Lung (tissue), 12 donors: ENCODE results near the gene CNTRL. TPM values are rescaled to one million over a fixed set of nuclear protein-coding genes. Genes with fewer than 3 reads are reported as not detected.

Experiments
- ATAC-seq: fragments of 200-7000 bp; cut with Tn5 transposase; one replicate; pipeline ENCODE4 v1.9.1; 2020; ENCODE audit warnings: moderate number of reproducible peaks; ENCODE audit not compliant: insufficient read depth, low FRiP score
- DNase-seq, 3 donors: peaks; one replicate each; pipeline ENCODE4 v3.0.0-alpha.2; 2013 to 2017
- H3K27ac ChIP-seq, 2 donors: one replicate each; pipeline ENCODE4 v1.5.1; 2013; ENCODE audit warnings: mild to moderate bottlenecking in 2 of 2, moderate library complexity in 2 of 2, control low read depth in 1 of 2, inconsistent platforms in 1 of 2, low read depth in 1 of 2, low read length in 1 of 2
- H3K27me3 ChIP-seq, 3 donors: one replicate each; pipeline ENCODE4 v1.5.1; 2013; ENCODE audit warnings: low read length in 2 of 3; ENCODE audit not compliant: control insufficient read depth in 3 of 3, insufficient read depth in 3 of 3
- H3K36me3 ChIP-seq, 4 donors: one replicate each; pipeline ENCODE4 v1.5.1; 2013; ENCODE audit warnings: low read length in 4 of 4, mild to moderate bottlenecking in 1 of 4, moderate library complexity in 1 of 4; ENCODE audit not compliant: control insufficient read depth in 4 of 4, insufficient read depth in 4 of 4
- H3K4me1 ChIP-seq, 5 donors: one replicate each; pipeline ENCODE4 v1.5.1; 2013; ENCODE audit warnings: low read length in 5 of 5, mild to moderate bottlenecking in 2 of 5, moderate library complexity in 1 of 5; ENCODE audit not compliant: control insufficient read depth in 5 of 5, insufficient read depth in 5 of 5
- H3K4me3 ChIP-seq: one replicate; pipeline ENCODE4 v1.5.1; 2013; ENCODE audit warnings: mild to moderate bottlenecking, control low read depth, moderate library complexity
- H3K9ac ChIP-seq, 2 donors: one replicate each; pipeline ENCODE4 v1.5.1; 2013; ENCODE audit warnings: low read length in 2 of 2, control low read depth in 1 of 2; ENCODE audit not compliant: insufficient read depth in 1 of 2
- H3K9me3 ChIP-seq, 4 donors: one replicate each; pipeline ENCODE4 v1.5.1; 2013; ENCODE audit warnings: low read length in 3 of 4, mild to moderate bottlenecking in 1 of 4, moderate library complexity in 1 of 4; ENCODE audit not compliant: control insufficient read depth in 4 of 4, insufficient read depth in 3 of 4
- WGBS, 2 donors: extraction: QIAGEN DNeasy Blood & Tissue Kit; methylation state at CpG; one replicate each; pipeline ENCODE4 v1.1.7; 2013; 5-methylcytosine and 5-hydroxymethylcytosine counted together
- polyA plus RNA-seq, 2 donors: library from polyadenylated mRNA; stranded (reverse); fragments of 200-250 nt; gene quantifications; one replicate each; pipeline ENCODE4 v1.2.1, GENCODE V29; 2013
- total RNA-seq, 2 donors: library from RNA; depleted of rRNA in 1 of 2; stranded (reverse); fragments of >200 nt in 1 of 2; gene quantifications; one replicate each; pipeline ENCODE4 v1.2.1, GENCODE V29; 2014 to 2021
- TF ChIP-seq, protein P1 (sequence below): IDR thresholded peaks from 2 replicates; pipeline ENCODE4 v1.5.1; 2012; ENCODE audit warnings: mild to moderate bottlenecking; ENCODE audit errors: control extremely low read depth, extremely low read depth
- donor health status: control.
- donor health status: control.
- donor health status: Bipolar disorder and iron deficiency.
- donor health status: healthy.
- donor health status: DM: yes; HTN: yes; CAD: no.

The CNTRL gene
- total and polyA plus RNA-seq, 4 donors: 9.5 to 42.9 (median 18.3) TPM

DNA sequence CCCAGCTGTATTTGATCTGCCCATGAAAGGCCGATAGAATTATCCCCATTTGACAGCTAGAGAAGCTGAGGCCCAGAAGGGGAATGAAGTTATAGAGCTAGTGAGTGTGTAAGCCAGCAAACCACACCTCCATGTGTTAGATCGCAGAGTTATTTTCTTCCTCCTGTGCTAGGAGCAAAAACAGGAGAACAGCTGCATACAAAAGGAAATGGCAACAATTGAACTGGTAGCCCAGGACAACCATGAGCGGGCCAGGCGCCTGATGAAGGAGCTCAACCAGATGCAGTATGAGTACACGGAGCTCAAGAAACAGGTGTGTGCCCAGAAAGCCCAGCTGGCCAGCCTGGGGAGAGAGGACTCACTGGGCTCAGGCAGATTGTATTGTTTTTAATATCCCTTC lies 96.5 kb downstream of the CNTRL start:
- Histone ChIP-seq H3K27me3 (no peaks in the 10 kb centered on the region), H3K4me3 (no peak overlapping the region), H3K9me3 (no peaks in the 10 kb centered on the region), H3K9ac (no peak overlapping the region), H3K27ac (no peak overlapping the region), H3K4me1 (peaks cover 0 to 4% (median 0%) of the 10 kb centered on the region in 5 donors), H3K36me3 (peaks cover 29 to 58% (median 42%) of the 10 kb centered on the region in 4 donors)
- ATAC-seq (no peak), DNase-seq (no peak)
- 89 to 92% methylated on average over 5 of the region's 5 CpGs for WGBS, 2 donors
- TF ChIP-seq, protein P1, sequence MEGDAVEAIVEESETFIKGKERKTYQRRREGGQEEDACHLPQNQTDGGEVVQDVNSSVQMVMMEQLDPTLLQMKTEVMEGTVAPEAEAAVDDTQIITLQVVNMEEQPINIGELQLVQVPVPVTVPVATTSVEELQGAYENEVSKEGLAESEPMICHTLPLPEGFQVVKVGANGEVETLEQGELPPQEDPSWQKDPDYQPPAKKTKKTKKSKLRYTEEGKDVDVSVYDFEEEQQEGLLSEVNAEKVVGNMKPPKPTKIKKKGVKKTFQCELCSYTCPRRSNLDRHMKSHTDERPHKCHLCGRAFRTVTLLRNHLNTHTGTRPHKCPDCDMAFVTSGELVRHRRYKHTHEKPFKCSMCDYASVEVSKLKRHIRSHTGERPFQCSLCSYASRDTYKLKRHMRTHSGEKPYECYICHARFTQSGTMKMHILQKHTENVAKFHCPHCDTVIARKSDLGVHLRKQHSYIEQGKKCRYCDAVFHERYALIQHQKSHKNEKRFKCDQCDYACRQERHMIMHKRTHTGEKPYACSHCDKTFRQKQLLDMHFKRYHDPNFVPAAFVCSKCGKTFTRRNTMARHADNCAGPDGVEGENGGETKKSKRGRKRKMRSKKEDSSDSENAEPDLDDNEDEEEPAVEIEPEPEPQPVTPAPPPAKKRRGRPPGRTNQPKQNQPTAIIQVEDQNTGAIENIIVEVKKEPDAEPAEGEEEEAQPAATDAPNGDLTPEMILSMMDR: no peak

DNA sequence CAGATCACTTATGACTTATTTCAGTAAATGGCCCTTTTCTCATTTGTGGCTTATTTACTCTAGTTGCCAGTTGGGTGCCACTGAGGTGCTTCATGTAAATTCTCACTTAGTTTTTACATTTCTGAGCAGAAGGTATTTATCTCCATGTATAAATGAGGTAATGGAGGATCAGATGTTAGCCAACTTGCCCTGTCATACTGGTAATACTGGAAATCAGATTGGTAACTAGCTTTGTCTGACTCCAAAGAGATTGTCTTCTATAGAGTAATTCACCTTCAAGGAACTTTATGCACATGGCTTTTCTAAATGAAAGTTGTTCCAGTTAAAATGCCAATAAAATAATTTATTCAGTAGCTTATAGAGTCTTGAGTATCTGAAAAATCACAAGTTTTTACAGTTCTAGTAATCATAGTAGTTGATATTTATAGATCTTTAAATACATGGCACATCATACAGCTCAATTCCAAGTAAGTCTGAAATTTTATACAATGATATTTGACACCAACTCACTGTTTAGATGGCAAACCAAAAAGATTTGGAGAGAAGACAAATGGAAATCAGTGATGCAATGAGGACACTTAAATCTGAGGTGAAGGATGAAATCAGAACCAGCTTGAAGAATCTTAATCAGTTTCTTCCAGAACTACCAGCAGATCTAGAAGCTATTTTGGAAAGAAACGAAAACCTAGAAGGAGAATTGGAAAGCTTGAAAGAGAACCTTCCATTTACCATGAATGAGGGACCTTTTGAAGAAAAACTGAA lies 98.2 kb downstream of the CNTRL start:
- H3K4me1 ChIP-seq: peaks cover 0 to 4% (median 0%) of the 10 kb centered on the region in 5 donors
- H3K36me3 ChIP-seq: peaks cover 25 to 50% (median 37%) of the 10 kb centered on the region in 4 donors
- TF ChIP-seq, protein P1: no peak
- H3K27me3 ChIP-seq: no peaks in the 10 kb centered on the region
- no peak overlapping the region for H3K4me3 ChIP-seq
- no peak overlapping the region for H3K27ac ChIP-seq
- ATAC-seq (no peak), DNase-seq (no peak)
- H3K9ac ChIP-seq: no peak overlapping the region
- no peaks in the 10 kb centered on the region for H3K9me3 ChIP-seq
- WGBS, 2 donors: 93 to 100% methylated on average over 1 of the region's 1 CpG

DNA sequence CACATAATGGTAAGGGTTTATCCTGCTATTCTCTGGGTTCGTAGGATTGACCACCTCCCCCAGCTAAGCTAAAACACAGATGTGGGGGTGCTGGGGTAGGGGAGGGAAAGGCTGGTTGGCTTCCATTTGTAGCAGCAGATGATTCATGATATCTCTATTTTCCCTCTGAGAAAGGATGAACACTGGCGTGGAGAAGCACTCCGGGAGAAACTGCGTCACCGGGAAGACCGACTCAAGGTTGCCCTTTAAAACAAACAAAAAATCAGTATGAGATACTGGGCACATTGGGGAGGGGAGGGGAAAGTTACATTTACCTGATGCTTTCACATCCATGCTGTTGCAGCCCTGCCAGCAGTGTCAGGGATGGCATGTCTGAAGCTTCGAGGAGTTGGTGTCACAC lies 98.7 kb downstream of the CNTRL start:
- H3K36me3 ChIP-seq: peaks cover 21 to 44% (median 35%) of the 10 kb centered on the region in 4 donors
- WGBS, 2 donors: 96 to 97% methylated on average over 7 of the region's 7 CpGs

More for the DNA sequence above, 98.7 kb downstream of the CNTRL start:
- no peak for DNase-seq
- H3K9me3 ChIP-seq: no peaks in the 10 kb centered on the region
- TF ChIP-seq, protein P1: no peak
- ATAC-seq: no peak
- H3K27ac ChIP-seq: no peak overlapping the region
- no peaks in the 10 kb centered on the region for H3K27me3 ChIP-seq
- H3K9ac ChIP-seq: no peak overlapping the region
- H3K4me3 ChIP-seq: no peak overlapping the region
- peaks cover 0 to 4% (median 0%) of the 10 kb centered on the region in 5 donors for H3K4me1 ChIP-seq
